H1 (cell line): Measurements from ENCODE around the gene ARMH1. TPM values are rescaled to one million over a fixed set of nuclear protein-coding genes. Genes with fewer than 3 reads are reported as not detected.

ENCODE experiments used
- CTCF ChIA-PET: fragments of 300-600 bp; sonication (Branson Sonifier 250); formaldehyde crosslinking; loops from one replicate; lab custom pipeline; 2021; ENCODE audit not compliant: partially characterized antibody; lab: Charles Lee
- POLR2A ChIA-PET: fragments of 300-600 bp; sonication (Branson Sonifier 250); formaldehyde crosslinking; loops from one replicate; lab custom pipeline; 2021; ENCODE audit warnings: inconsistent platforms; ENCODE audit not compliant: partially characterized antibody; lab: Charles Lee
- DNase-seq, 2 experiments: peaks; one replicate each; pipeline versions ENCODE4 v3.0.0 to v3.0.0-alpha.2; 2010 to 2022; ENCODE audit warnings: low spot score in 2 of 2, low read depth in 1 of 2, mixed read lengths in 1 of 2
- FAIRE-seq: peaks from 2 replicates; lab custom pipeline; 2011; peaks lifted over from hg19 to GRCh38; lab: Jason Lieb, UNC
- H2AFZ ChIP-seq: 2 replicates; pipeline ENCODE4 v1.8.1; 2012; ENCODE audit warnings: low read length, inconsistent platforms
- H2AK5ac ChIP-seq: 2 replicates; pipeline ENCODE4 v1.6.1; 2013; ENCODE audit warnings: low read depth, low read length
- H2BK120ac ChIP-seq: replicated peaks from 2 replicates; pipeline ENCODE3; 2013; ENCODE audit warnings: low read depth, low read length, inconsistent platforms
- H2BK12ac ChIP-seq: 2 replicates; pipeline ENCODE4 v1.6.1; 2013; ENCODE audit warnings: low read depth, low read length
- H2BK15ac ChIP-seq: 2 replicates; pipeline ENCODE4 v1.6.1; 2013; ENCODE audit warnings: low read length
- H2BK20ac ChIP-seq: 2 replicates; pipeline ENCODE4 v1.6.1; 2013; ENCODE audit warnings: low read length
- H2BK5ac ChIP-seq: 2 replicates; pipeline ENCODE4 v1.6.1; 2013; ENCODE audit warnings: low read depth, low read length
- H3K14ac ChIP-seq: 2 replicates; pipeline ENCODE4 v1.6.1; 2013; ENCODE audit warnings: inconsistent platforms; ENCODE audit not compliant: insufficient read length
- H3K18ac ChIP-seq: 2 replicates; pipeline ENCODE4 v1.6.1; 2013; ENCODE audit warnings: low read length; ENCODE audit errors: extremely low read depth
- H3K23ac ChIP-seq: 2 replicates; pipeline ENCODE4 v1.6.1; 2013; ENCODE audit warnings: inconsistent platforms; ENCODE audit not compliant: insufficient read length
- H3K23me2 ChIP-seq: 2 replicates; pipeline ENCODE4 v1.6.1; 2013; ENCODE audit warnings: low read depth, low read length
- H3K27ac ChIP-seq: 2 replicates; pipeline ENCODE4 v1.6.1; 2011; ENCODE audit warnings: low read depth, low read length, inconsistent platforms
- H3K27me3 ChIP-seq, 4 experiments: replicated peaks in 1 of 4; 1 replicate in 1 of 4; 2 replicates in 3 of 4; pipeline versions ENCODE4 v1.6.1 to v1.8.1; 2011 to 2013; ENCODE audit warnings: low read length in 3 of 4, mild to moderate bottlenecking in 3 of 4, inconsistent platforms in 2 of 4, mixed read lengths in 2 of 4, moderate library complexity in 1 of 4; ENCODE audit not compliant: control insufficient read depth in 3 of 4, insufficient read depth in 3 of 4; ENCODE audit errors: extremely low read depth in 1 of 4
- H3K36me3 ChIP-seq, 4 experiments: 2 replicates each; pipeline versions ENCODE4 v1.6.1 to v1.8.1; 2011 to 2013; ENCODE audit warnings: mild to moderate bottlenecking in 4 of 4, low read length in 3 of 4, moderate library complexity in 2 of 4, control low read depth in 1 of 4, inconsistent platforms in 1 of 4; ENCODE audit not compliant: insufficient read depth in 4 of 4, control insufficient read depth in 2 of 4
- H3K4ac ChIP-seq: replicated peaks from 2 replicates; pipeline ENCODE3; 2013; ENCODE audit warnings: low read length, low read depth, mixed read lengths, inconsistent platforms; ENCODE audit not compliant: insufficient read length
- H3K4me1 ChIP-seq, 4 experiments: replicated peaks in 1 of 4; 1 replicate in 1 of 4; 2 replicates in 3 of 4; pipeline versions ENCODE4 v1.6.1 to v1.8.1; 2011 to 2013; ENCODE audit warnings: low read length in 3 of 4, inconsistent platforms in 2 of 4, mixed read lengths in 1 of 4; ENCODE audit not compliant: insufficient read depth in 4 of 4, control insufficient read depth in 3 of 4
- H3K4me2 ChIP-seq, 2 experiments: 2 replicates each; pipeline versions ENCODE4 v1.6.1 to v1.8.1; 2011 to 2013; ENCODE audit warnings: low read depth in 2 of 2, low read length in 2 of 2, control low read depth in 1 of 2, inconsistent platforms in 1 of 2, mild to moderate bottlenecking in 1 of 2; ENCODE audit not compliant: insufficient read depth in 1 of 2
- H3K4me3 ChIP-seq, 4 experiments: fragments of 200-600, 300-600 bp in 1 of 4; sonication (generic), shearing (Covaris generic), sonication (Bioruptor Twin) in 1 of 4; 2 replicates each; pipeline versions ENCODE4 v1.5.1 to v1.8.1; 2011 to 2016; ENCODE audit warnings: low read length in 4 of 4, low read depth in 3 of 4, control low read depth in 2 of 4, inconsistent platforms in 2 of 4, mild to moderate bottlenecking in 2 of 4, mixed read lengths in 1 of 4, moderate library complexity in 1 of 4; ENCODE audit not compliant: insufficient read depth in 2 of 4; ENCODE audit errors: extremely low read depth in 1 of 4
- H3K56ac ChIP-seq: replicated peaks from 2 replicates; pipeline ENCODE3; 2013; ENCODE audit warnings: low read depth, mild to moderate bottlenecking, mixed read lengths, low read length, inconsistent platforms; ENCODE audit not compliant: insufficient read length
- H3K79me1 ChIP-seq: 2 replicates; pipeline ENCODE4 v1.6.1; 2013; ENCODE audit warnings: low read depth, low read length, control low read depth
- H3K79me2 ChIP-seq, 2 experiments: 2 replicates each; pipeline versions ENCODE4 v1.6.1 to v1.8.1; 2012 to 2013; ENCODE audit warnings: low read length in 2 of 2, mild to moderate bottlenecking in 2 of 2, inconsistent platforms in 1 of 2; ENCODE audit not compliant: insufficient read depth in 2 of 2, control insufficient read depth in 1 of 2
- H3K9ac ChIP-seq, 4 experiments: replicated peaks in 1 of 4; 1 replicate in 1 of 4; 2 replicates in 3 of 4; pipeline versions ENCODE4 v1.6.1 to v1.8.1; 2011 to 2013; ENCODE audit warnings: low read depth in 3 of 4, low read length in 3 of 4, control low read depth in 2 of 4, mild to moderate bottlenecking in 2 of 4, moderate library complexity in 2 of 4, inconsistent platforms in 1 of 4; ENCODE audit errors: extremely low read depth in 1 of 4
- H3K9me3 ChIP-seq, 2 experiments: 2 replicates each; pipeline versions ENCODE4 v1.6.1 to v1.8.1; 2012 to 2013; ENCODE audit warnings: mild to moderate bottlenecking in 2 of 2, moderate library complexity in 2 of 2, control low read depth in 1 of 2, inconsistent platforms in 1 of 2, low read depth in 1 of 2, low read length in 1 of 2, mixed read lengths in 1 of 2; ENCODE audit not compliant: insufficient read depth in 2 of 2
- H4K20me1 ChIP-seq, 2 experiments: replicated peaks in 1 of 2; 2 replicates each; pipeline versions ENCODE3 to v1.8.1; 2011 to 2013; ENCODE audit warnings: inconsistent platforms in 2 of 2, low read length in 2 of 2, mild to moderate bottlenecking in 1 of 2; ENCODE audit not compliant: insufficient read depth in 2 of 2, control insufficient read depth in 1 of 2
- H4K5ac ChIP-seq: 2 replicates; pipeline ENCODE4 v1.6.1; 2013; ENCODE audit warnings: low read length, low read depth, mixed read lengths, inconsistent platforms; ENCODE audit not compliant: insufficient read length
- H4K8ac ChIP-seq: 2 replicates; pipeline ENCODE4 v1.8.0; 2013; ENCODE audit warnings: mild to moderate bottlenecking, moderate library complexity, low read length, inconsistent platforms; ENCODE audit not compliant: insufficient read depth; ENCODE audit errors: extremely low read depth
- H4K91ac ChIP-seq: replicated peaks from 2 replicates; pipeline ENCODE3; 2013; ENCODE audit warnings: low read length, mixed read lengths, inconsistent platforms; ENCODE audit not compliant: insufficient read length
- KDM5A ChIP-seq: fragments of 200-600 bp; IDR thresholded peaks from 2 replicates; pipeline ENCODE4 v1.7.1; 2012; ENCODE audit warnings: mild to moderate bottlenecking, low read length, inconsistent platforms, mixed read lengths
- WGBS, 2 experiments: shearing (Covaris generic) in 1 of 2; methylation state at CpG; one replicate each; pipeline versions ENCODE4 v1.1.6 to v1.1.7; 2013 to 2015; ENCODE audit warnings: low lambda C conversion rate in 2 of 2, mixed read lengths in 2 of 2, inconsistent platforms in 1 of 2, low coverage in 1 of 2, missing lambda C conversion rate in 1 of 2; ENCODE audit not compliant: insufficient replicate concordance in 2 of 2, insufficient coverage in 1 of 2, insufficient read length in 1 of 2; ENCODE audit errors: extremely low coverage in 1 of 2, missing lambda C conversion rate in 1 of 2; 5-methylcytosine and 5-hydroxymethylcytosine counted together
- polyA plus RNA-seq, 7 experiments: library from polyadenylated mRNA; depleted of rRNA in 3 of 7; stranded (reverse) in 5 of 7; unstranded in 2 of 7; fragments of >200 nt in 5 of 7; fragments of 200-250 nt in 2 of 7; gene quantifications; 1 replicate in 5 of 7; 2 replicates in 1 of 7; 4 replicates in 1 of 7; pipeline versions ENCODE4 v1.2.1 to v1.2.3, GENCODE V29; 2011 to 2013; ENCODE audit warnings: missing spikeins in 2 of 7, mixed read lengths in 2 of 7
- total RNA-seq: library from RNA; stranded (reverse); fragmentation: NEBNext Ultra II Directional; extraction: Animal tissue kit (Norgen Biotek cat#: 25700); gene quantifications from 2 replicates; pipeline ENCODE4 v1.2.1, GENCODE V29; 2021
- TF ChIP-seq, protein P1 (sequence below): IDR thresholded peaks from 2 replicates; pipeline ENCODE4 v1.6.1; 2012; ENCODE audit warnings: inconsistent platforms

ARMH1 gene
- total and polyA plus RNA-seq, 2 of the 8 experiments (the other 6 are each of a cell fraction or from before 2014, with no cell fraction given): 0.82 to 0.85 TPM

DNA sequence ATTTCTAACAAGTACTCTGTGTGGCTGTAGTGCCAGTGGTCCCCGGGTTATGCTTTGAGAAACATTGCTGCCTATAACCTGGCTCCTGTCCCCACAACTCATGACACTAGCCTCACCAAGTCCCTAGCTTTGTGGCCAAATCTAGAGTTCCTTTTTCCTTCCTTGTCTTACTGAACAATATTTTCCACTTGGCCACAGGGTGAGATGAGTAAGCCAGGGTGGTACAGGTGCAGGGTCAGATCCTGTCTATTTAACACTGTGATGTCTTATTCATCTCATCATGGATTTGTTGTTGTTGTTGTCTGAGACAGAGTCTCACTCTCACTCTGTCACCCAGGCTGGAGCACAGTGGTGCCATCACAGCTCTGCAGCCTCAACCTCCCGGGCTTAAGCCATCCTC is 18.6 kb downstream of the ARMH1 start:
- WGBS, 2 experiments: 90% methylated on average over 2 of the region's 2 CpGs; no CpG with 5 or more reads in 1 of the 2 experiments
- Histone ChIP-seq H3K23ac (no peak overlapping the region), H4K8ac (no peak overlapping the region), H3K36me3 (no peaks in the 10 kb centered on the region), H3K79me2 (no peaks in the 10 kb centered on the region), H2BK12ac (no peak overlapping the region), H4K20me1 (no peaks in the 10 kb centered on the region), H2BK5ac (no peak overlapping the region), H2BK15ac (no peak overlapping the region), H2AK5ac (no peak overlapping the region), H2BK20ac (no peak overlapping the region), H3K4ac (no peak overlapping the region), H3K14ac (no peak overlapping the region), H4K91ac (no peak overlapping the region), H2AFZ (no peak overlapping the region), H3K4me3 (no peak overlapping the region), H3K79me1 (no peaks in the 10 kb centered on the region), H3K18ac (no peak overlapping the region), H3K4me1 (peaks cover 0 to 7% (median 3%) of the 10 kb centered on the region in 4 experiments; a peak in 3 of 7 replicates), H3K27me3 (no peaks in the 10 kb centered on the region), H3K9me3 (no peaks in the 10 kb centered on the region), H3K23me2 (no peaks in the 10 kb centered on the region), H3K56ac (no peak overlapping the region), H3K4me2 (no peak overlapping the region), H4K5ac (no peak overlapping the region), H3K27ac (no peak overlapping the region), H3K9ac (no peak overlapping the region), H2BK120ac (no peak overlapping the region)
- DNase-seq (no peak), FAIRE-seq (no peak)
- POLR2A ChIA-PET: interaction anchor here (1.6 kb wide), 1 partner anchor 38 kb away, joined by 3 read pairs; the partner anchor contains the start of gene RNU5D-1
- TF ChIP-seq, protein P1, sequence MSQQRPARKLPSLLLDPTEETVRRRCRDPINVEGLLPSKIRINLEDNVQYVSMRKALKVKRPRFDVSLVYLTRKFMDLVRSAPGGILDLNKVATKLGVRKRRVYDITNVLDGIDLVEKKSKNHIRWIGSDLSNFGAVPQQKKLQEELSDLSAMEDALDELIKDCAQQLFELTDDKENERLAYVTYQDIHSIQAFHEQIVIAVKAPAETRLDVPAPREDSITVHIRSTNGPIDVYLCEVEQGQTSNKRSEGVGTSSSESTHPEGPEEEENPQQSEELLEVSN: no peak
- no peak for TF ChIP-seq KDM5A
- CTCF ChIA-PET: interaction anchor here (1.4 to 3.4 kb wide), 2 partner anchors 14 to 40 kb away, joined by 5 to 15 read pairs; no protein-coding TSS in a partner anchor
